NCI-H146 (cell line): ENCODE results near the gene SLC6A4.
A peak's percentile ranks its signal among the peaks of the same experiment; 100 is the strongest.
"Not testable (repeated sequence)": the region's sequence is repeated elsewhere in the genome, so short reads cannot be mapped to it uniquely, and the experiment has no call there.

ENCODE experiments used
- DNase-seq: peaks from one replicate; lab custom pipeline; 2025; lab: John Stamatoyannopoulos, UW

Gene SLC6A4

DNA sequence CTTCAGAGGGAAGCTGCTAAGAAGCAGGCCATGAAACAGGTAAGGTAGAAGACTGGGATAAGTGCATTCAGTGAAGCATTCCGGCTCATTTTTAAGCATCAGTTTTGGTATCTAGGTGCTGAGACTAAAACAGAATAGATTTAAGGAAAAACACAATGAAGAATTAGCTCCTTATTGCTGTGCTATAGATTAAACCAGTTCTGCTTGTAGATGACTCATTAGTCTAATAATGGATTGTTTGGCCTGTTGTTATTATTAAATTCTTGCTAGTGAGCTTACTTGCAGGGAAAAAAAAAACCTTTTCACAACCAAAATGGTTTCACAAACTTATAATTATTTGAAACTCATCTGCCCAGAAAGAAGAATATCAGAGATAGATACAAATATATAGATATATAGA, 62.9 kb downstream of the SLC6A4 start:
- no peak for DNase-seq

DNA sequence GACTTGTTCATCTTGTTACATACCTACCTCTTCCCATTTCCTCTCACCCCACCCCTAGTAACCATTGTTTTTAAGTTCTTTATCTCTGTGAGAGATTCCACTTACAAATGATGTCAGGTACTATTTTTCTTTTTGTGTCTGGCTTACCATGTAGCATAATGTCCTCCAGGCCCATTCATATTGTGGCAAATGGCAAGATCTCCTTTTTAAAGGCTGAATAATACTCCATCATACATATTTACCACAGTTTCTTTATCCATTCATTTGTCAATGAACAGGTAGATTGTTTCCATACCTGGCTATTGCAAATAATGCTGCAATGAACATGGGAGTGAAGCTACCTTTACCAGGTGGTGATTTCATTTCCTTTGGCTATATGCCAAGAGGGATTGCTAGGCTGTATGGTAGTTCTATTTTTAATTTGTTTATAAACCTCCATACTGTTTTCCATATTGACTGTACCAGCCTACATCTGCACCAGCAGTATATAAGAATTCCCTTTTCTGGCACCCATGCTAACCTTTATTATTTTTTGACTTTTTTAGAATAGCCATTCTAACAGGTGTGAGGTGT, 65.0 kb downstream of the SLC6A4 start:
- DNase-seq: peak; percentile 35

DNA sequence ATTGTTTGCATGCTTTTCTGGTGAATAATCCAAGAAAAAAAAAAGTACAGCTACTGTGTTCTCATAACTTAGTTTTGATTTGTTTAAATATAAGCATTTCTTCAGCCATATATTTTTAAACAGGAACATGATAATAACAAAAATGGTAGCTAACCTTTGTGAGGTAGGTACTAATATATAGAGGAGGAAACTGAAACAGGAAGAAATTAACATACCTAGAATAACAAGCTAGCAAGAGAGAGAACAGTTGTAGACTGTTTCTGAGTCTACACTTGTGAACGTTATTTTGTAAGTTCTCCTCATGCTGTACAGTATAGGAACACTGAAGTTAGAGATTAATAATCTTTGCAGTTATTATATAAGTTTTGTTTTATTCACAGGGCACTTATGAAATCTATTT, 69.5 kb downstream of the SLC6A4 start:
- DNase-seq: no peak

DNA sequence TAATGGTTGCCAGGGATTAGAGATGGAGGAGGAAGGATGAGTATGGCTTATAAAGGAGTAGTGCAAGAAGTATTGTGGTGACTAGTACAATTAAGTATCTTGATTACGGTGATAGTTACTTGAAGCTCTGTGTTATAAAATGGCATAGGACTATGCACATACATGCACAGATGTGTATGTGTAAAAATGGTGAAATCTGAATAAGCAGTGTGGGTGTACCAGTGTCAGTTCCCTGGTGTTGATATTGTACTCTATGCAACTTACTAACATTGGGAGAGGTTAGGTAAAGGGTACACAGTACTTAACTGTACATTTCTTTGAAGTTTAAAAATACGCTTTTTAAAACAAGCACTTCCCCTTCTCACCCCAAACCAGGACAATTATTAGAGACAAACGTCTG, 70.3 kb downstream of the SLC6A4 start:
- no peak for DNase-seq

DNA sequence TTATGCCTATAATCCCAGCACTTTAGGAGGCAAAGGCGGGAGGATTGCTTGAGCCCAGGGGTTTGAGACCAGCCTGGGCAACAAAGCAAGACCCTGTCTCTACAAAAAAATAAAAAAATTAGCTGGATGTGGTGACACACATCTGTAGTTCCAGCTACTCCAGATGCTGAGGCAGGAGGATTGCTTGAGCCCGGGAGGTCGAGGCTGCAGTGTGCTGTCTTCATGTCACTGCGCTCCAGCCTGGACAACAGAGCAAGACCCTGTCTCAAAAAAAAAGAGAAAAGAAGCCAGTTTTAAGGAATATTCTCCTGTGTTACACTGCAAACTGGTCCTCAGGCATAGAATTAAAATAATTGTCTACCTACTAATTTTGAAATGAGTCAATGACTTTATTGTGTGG, 71.0 kb downstream of the SLC6A4 start:
- no peak for DNase-seq

DNA sequence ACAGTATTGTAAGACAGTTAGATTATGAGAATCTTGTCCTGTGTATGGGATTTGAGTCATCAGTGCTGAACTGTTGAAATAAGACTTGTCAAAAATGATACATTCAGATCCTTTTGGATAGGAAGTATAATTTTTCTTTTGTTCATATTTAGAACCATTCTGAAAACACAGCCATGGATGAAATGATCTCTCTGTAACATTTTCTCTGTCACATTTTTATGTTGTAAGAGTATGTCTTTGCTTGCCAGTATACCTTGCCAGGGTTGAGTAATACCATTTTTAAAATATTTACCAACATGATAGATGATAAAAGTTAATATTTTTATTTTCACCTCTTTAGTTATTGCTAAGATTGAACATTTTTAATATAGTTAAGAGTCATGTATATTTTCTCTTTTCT, 73.9 kb downstream of the SLC6A4 start:
- DNase-seq: no peak

DNA sequence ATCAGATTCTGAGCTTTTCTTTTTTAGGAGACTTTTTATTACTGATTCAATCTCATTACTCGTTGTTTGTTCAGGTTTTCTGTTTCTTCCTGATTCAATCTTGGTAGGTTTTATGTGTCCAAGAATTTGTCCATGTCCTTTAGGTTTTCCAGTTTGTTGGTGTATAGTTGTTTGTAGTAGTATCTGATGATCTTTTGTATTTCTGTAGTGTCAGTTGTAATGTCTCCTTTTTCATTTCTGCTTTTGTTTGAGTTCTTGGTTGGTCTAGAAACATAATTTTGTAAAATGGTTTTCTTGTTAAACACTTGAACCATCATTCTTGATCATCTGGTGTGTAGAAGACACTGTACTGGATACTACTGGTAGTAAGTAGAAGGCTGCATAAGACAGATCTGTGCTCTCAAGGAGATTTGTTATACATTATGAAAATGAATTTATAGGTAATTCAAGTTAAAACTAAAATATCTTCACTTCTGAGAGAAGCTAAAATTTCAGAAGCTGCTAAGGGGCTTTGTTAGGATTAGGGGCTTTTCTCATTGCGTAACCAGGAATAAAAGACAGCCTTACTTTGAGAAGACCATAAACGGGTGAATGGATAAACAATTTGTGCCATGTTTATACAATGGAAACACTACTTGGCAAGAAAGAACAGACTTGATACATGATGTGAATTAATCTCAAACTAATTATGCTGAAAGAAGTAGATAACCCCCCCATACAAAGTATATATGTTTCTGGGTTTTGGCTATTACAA, 74.9 kb downstream of the SLC6A4 start:
- DNase-seq: no peak

DNA sequence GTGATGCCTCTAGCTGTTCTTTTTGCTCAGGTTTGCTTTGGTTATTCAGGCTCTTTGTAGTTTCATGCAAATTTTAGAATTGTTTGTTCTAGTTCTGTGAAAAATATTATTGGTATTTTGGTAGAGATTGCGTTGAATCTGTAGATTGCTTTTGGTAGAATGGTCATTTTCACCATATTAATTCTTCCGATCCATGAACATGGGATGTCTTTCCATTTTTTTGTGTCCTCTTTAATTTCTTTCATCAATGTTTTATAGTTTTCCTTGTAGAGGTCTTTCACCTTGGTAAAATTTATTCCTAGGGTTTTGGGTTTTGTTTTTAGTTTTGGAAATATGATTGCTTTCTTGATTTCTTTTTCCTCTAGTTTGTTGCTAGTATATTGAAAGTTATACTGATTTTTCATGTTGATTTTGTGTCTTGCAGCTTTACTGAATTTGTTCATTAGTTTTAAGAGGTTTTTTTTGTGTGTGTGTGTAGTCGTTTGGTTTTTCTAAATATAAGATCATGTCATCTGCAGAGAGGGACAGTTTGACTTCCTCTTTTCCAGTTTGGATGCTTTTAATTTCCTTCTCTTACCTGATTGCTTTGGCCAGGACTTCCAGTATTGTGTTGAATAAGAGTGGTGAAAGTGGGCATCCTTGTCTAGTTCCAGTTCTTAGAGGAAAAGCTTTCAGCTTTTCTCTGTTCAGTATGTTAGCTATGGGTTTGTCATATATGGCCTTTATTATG, 76.4 kb downstream of the SLC6A4 start:
- DNase-seq: no peak

DNA sequence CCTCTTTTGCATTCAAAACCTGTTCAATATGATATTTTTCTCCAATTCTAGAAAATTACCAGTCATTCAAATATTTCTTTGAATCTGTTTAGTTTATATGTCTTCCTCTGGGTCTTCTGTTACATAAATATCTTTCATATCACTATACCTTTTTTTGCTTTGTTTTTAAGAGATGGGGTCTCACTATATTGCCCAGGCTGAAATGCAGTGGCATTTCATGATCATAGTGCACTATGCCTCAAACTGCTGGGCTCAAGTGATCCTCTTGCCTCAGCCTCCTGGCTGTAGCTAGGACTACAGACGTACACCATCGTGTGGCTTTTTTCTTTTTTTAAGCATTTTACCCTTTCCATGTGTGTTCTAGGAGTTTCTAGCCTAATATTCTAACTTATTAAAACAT, 80.1 kb downstream of the SLC6A4 start:
- DNase-seq: no peak

DNA sequence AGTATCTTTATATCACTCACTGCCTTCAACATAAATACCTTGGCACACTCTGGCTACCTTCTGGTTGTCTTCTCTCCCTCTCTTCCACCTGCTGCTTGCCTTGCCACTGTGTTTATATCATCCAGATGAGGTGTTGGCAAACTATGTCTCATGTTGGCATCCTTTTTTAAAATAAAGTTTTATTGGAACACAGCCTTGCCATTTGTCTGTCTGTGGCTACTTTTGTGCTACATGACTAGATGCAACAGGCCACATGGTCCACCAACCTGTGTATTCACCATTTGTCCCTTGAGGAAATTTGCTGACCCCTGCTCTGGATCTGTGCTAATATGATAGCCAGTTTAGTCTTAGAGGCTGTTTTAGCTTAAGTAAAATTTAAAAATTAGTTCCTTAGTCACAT, 82.0 kb downstream of the SLC6A4 start:
- DNase-seq: no peak

DNA sequence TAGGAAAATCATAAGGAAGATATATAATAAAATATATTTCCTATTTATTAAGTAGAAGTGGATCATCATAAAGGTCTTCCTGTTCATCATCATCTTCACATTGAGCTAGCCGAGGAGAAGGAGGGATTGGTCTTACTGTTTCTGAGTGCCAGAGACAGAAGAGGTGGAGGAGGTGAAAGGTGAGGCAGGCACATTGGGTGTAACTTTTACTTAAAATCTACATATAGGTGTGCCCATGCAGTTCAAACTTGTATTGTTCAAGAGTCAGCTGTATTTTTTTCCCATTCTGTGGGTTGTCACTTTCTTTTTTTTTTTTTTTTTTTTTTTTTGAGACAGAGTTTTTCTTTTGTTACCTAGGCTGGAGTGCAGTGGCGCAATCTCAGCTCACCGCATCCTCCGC, 84.0 kb downstream of the SLC6A4 start:
- DNase-seq: no peak

DNA sequence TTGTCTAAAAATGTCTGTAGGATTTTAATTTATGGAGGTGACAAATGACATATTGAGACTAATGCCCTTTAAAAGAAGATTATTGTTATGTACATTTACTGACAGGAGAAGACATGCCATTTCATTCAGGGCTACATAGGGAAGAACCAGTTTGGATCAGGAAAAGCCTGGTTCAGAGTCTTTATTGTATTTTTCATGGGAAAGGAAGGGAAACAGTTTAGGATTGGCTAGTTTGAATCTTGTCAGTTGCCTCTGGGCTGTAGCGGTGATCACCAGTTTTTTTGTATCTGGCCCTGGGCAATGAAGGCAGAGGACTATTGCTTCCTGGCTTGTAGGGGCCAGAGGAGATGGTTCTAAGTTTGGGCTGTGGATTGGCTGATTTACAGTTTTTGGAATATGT, 87.1 kb downstream of the SLC6A4 start:
- no peak for DNase-seq

DNA sequence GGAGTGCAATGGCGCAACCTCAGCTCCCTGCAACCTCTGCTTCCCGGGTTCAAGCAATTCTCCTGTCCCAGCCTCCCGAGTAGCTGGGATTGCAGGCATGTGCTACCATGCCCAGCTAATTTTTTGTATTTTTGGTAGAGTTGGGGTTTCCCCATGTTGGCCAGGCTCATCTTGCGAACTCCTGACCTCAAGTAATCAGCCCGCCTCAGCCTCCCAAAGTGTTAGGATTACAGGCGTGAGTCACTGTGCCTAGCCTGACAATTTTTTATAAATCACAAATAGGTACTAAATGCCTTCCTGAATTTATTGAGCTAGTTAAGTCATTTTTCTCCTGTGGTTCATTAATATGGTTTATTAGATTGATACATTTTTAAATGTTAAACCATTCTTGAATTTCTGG, 87.6 kb downstream of the SLC6A4 start:
- DNase-seq: not testable (repeated sequence)
